Measurements from ENCODE around the gene RCE1.

RCE1 gene

DNA sequence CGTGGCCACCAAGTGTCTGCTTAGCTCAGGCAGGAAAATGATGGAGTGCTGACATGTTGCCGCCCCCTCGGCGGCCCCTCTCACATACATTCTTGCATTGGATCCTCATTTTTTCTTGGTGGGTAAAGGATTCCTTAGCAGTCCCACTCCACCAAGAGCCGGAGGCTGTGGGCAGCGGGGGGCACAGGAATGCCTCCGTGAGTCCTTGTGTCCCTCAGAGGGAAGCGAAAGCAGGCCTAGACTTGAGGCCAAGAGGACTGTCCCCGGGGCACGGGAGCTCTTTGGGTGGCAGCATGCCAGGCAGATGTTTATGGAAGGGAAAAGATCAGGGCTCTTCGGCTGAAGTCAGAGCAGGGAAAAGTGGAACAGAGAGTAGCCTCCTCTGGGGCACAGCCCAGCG, 35.2 kb downstream of the RCE1 start:
- no peak overlapping the region for H3K4me2 ChIP-seq (ENCODE audit: low read length)
- no peaks in the 10 kb centered on the region for H3K36me3 ChIP-seq (ENCODE audit: insufficient read depth, low read length)
- H3K9me3 ChIP-seq (replicated peaks; ENCODE audit: low read length), result no peaks in the 10 kb centered on the region
- H3K9ac ChIP-seq (ENCODE audit: low read depth, low read length), result no peak overlapping the region
- H3K27me3 ChIP-seq (ENCODE audit: control insufficient read depth, insufficient read depth, low read length), result no peaks in the 10 kb centered on the region
- H3K4me3 ChIP-seq (ENCODE audit: low read length), result no peak overlapping the region
- peaks cover 14% of the 10 kb centered on the region for H3K4me1 ChIP-seq (ENCODE audit: control insufficient read depth, insufficient read depth, low read length)

DNA sequence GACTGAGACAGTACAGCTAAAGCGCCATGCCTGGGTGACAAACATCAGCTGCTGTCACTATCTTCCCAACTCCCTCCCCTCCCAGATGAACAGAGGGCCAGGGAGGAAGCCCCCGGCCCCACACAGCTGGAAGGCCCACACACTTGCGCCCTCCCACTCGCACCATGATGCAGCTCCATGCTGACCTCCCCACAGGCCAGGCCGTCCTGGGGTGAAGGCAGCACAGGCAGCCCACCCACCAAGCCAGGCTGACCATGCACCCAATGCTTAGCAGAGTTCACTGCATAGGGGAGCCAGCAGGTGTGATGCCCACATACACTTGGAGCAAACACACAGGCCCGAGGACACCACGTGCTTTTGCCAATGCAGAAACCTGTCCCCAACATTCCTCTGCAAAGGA, 35.8 kb downstream of the RCE1 start:
- Histone ChIP-seq H3K4me3 (ENCODE audit: low read length) (no peak overlapping the region), H3K4me1 (ENCODE audit: control insufficient read depth, insufficient read depth, low read length) (peaks cover 16% of the 10 kb centered on the region), H3K9me3 (replicated peaks; ENCODE audit: low read length) (no peaks in the 10 kb centered on the region), H3K27me3 (ENCODE audit: control insufficient read depth, insufficient read depth, low read length) (no peaks in the 10 kb centered on the region), H3K4me2 (ENCODE audit: low read length) (no peak overlapping the region), H3K9ac (ENCODE audit: low read depth, low read length) (no peak overlapping the region), H3K36me3 (ENCODE audit: insufficient read depth, low read length) (no peaks in the 10 kb centered on the region)

GRCh38 chr11:66879583-66879982, 36.3 kb downstream of the RCE1 start:
- Histone ChIP-seq H3K4me1 (ENCODE audit: control insufficient read depth, insufficient read depth, low read length) (peaks cover 16% of the 10 kb centered on the region), H3K9ac (ENCODE audit: low read depth, low read length) (no peak overlapping the region), H3K4me3 (ENCODE audit: low read length) (no peak overlapping the region), H3K9me3 (replicated peaks; ENCODE audit: low read length) (no peaks in the 10 kb centered on the region), H3K27me3 (ENCODE audit: control insufficient read depth, insufficient read depth, low read length) (no peaks in the 10 kb centered on the region), H3K4me2 (ENCODE audit: low read length) (no peak overlapping the region), H3K36me3 (ENCODE audit: insufficient read depth, low read length) (no peaks in the 10 kb centered on the region)

- H3K9me3 ChIP-seq (replicated peaks; ENCODE audit: low read length), result no peaks in the 10 kb centered on the region
- peaks cover 16% of the 10 kb centered on the region for H3K4me1 ChIP-seq (ENCODE audit: control insufficient read depth, insufficient read depth, low read length)
- no peak overlapping the region for H3K4me2 ChIP-seq (ENCODE audit: low read length)
- no peak overlapping the region for H3K9ac ChIP-seq (ENCODE audit: low read depth, low read length)
- H3K4me3 ChIP-seq (ENCODE audit: low read length), result no peak overlapping the region
- H3K27me3 ChIP-seq (ENCODE audit: control insufficient read depth, insufficient read depth, low read length), result no peaks in the 10 kb centered on the region
- no peaks in the 10 kb centered on the region for H3K36me3 ChIP-seq (ENCODE audit: insufficient read depth, low read length)
Measured at GRCh38 chr11:66879999-66880398, 36.8 kb downstream of the RCE1 start.

DNA sequence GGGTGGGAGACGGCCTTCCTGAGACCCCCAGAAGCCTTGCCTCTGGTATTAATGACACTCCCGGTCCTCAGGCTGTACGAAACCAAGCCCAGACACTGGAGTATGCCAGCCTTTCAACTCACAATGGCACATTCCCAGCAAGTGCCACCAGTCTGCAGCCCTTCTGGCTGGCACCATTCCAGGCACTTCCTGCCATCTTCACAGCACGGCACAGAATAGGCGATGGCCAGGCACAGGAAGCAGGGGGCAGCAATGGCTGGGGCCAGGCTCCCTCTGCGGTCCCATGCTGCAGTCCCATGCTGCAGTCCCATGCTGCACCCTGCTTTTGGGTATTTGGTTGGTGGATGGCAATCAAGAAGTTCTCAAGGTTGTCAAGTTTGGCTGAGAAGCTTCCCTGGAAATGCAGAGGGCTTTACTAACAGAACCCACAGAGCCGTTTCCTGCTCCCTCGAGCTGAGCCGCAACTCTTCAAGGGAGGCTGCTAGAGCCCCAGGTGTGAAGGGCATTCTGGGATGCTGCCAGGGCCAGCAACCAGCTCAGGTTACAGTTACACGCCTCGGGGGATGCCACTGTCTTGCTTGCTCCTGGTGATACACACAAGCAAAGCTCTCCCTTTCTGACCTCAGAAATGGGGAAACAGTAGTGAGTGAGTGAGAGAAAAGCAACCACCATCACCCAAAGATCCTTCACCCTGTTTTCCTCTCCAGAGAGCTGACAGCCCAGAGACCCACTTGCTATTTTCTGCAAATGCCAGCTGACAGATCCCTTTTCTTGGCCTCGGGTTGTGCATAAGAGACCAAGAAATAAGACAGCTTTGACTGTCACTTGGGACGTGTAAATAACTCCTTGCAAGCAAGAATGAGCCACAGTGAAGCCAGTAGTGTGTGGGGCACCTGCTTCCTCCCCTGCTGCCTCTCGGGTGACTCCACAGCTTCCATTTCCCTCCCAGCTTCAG, 37.5 kb downstream of the RCE1 start:
- Histone ChIP-seq H3K4me2 (ENCODE audit: low read length) (no peak overlapping the region), H3K9me3 (replicated peaks; ENCODE audit: low read length) (no peaks in the 10 kb centered on the region), H3K9ac (ENCODE audit: low read depth, low read length) (no peak overlapping the region), H3K36me3 (ENCODE audit: insufficient read depth, low read length) (no peaks in the 10 kb centered on the region), H3K27me3 (ENCODE audit: control insufficient read depth, insufficient read depth, low read length) (no peaks in the 10 kb centered on the region), H3K4me1 (ENCODE audit: control insufficient read depth, insufficient read depth, low read length) (peaks cover 19% of the 10 kb centered on the region), H3K4me3 (ENCODE audit: low read length) (no peak overlapping the region)

GRCh38 chr11:66881451-66881835, 38.2 kb downstream of the RCE1 start:
- Histone ChIP-seq H3K27me3 (ENCODE audit: control insufficient read depth, insufficient read depth, low read length) (no peaks in the 10 kb centered on the region), H3K9ac (ENCODE audit: low read depth, low read length) (no peak overlapping the region), H3K4me1 (ENCODE audit: control insufficient read depth, insufficient read depth, low read length) (peaks cover 26% of the 10 kb centered on the region), H3K9me3 (replicated peaks; ENCODE audit: low read length) (no peaks in the 10 kb centered on the region), H3K36me3 (ENCODE audit: insufficient read depth, low read length) (no peaks in the 10 kb centered on the region), H3K4me3 (ENCODE audit: low read length) (no peak overlapping the region), H3K4me2 (ENCODE audit: low read length) (no peak overlapping the region)

DNA sequence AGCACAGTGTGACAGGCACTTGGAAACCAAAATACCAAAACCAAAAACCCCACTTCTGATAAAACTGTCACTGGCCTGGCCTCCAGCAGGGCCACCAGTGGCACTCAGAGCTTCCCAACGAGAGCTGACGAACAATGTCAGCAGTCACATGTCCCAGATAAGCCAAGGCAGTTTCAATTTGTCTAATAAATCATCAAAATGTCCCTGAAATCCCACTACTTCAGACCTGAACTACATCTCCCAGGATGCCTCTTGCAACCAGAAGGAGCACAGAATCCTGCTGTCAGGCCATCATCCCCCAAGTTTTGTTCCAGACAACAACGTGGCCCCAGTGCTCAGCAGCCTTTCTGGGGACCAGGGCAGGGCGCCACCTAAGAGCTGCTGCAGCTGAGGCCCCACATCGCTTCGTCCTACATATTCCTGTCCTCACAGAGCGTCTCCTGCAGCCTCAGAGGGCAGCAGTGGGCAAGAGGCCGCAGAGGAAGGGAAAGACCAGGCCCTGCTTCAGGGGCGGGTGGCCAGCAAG, 38.7 kb downstream of the RCE1 start:
- H3K9ac ChIP-seq (ENCODE audit: low read depth, low read length), result no peak overlapping the region
- no peaks in the 10 kb centered on the region for H3K36me3 ChIP-seq (ENCODE audit: insufficient read depth, low read length)
- no peaks in the 10 kb centered on the region for H3K27me3 ChIP-seq (ENCODE audit: control insufficient read depth, insufficient read depth, low read length)
- peaks cover 31% of the 10 kb centered on the region for H3K4me1 ChIP-seq (ENCODE audit: control insufficient read depth, insufficient read depth, low read length)
- H3K4me3 ChIP-seq (ENCODE audit: low read length), result no peak overlapping the region
- H3K9me3 ChIP-seq (replicated peaks; ENCODE audit: low read length), result no peaks in the 10 kb centered on the region
- no peak overlapping the region for H3K4me2 ChIP-seq (ENCODE audit: low read length)

DNA sequence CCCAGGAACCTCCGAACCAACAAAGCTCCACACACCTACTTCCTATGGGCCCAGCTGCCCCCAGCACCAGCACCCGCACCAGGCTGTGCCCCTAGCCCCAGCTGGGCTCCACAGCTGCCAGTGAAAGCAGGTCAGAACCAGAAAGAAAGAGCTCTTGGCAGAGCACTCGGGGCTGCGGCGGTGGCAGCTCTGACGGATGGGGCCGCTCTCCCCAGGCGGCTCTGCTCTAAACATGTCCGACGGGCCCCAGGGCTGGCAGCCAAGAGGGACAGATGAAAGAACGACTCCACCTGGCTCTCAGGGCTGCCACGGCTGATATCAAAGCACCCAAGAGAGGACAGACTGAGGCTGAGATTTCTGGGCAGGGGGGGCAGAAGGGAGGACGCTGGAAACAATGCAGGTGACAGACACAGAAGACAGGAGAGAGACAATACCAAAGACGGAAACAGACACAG, 39.3 kb downstream of the RCE1 start:
- Histone ChIP-seq H3K4me1 (ENCODE audit: control insufficient read depth, insufficient read depth, low read length) (peaks cover 37% of the 10 kb centered on the region), H3K4me2 (ENCODE audit: low read length) (peak overlapping the region; percentile 67), H3K9me3 (replicated peaks; ENCODE audit: low read length) (no peaks in the 10 kb centered on the region), H3K27me3 (ENCODE audit: control insufficient read depth, insufficient read depth, low read length) (no peaks in the 10 kb centered on the region), H3K4me3 (ENCODE audit: low read length) (no peak overlapping the region), H3K36me3 (ENCODE audit: insufficient read depth, low read length) (no peaks in the 10 kb centered on the region), H3K9ac (ENCODE audit: low read depth, low read length) (peak overlapping the region; percentile 70)

DNA sequence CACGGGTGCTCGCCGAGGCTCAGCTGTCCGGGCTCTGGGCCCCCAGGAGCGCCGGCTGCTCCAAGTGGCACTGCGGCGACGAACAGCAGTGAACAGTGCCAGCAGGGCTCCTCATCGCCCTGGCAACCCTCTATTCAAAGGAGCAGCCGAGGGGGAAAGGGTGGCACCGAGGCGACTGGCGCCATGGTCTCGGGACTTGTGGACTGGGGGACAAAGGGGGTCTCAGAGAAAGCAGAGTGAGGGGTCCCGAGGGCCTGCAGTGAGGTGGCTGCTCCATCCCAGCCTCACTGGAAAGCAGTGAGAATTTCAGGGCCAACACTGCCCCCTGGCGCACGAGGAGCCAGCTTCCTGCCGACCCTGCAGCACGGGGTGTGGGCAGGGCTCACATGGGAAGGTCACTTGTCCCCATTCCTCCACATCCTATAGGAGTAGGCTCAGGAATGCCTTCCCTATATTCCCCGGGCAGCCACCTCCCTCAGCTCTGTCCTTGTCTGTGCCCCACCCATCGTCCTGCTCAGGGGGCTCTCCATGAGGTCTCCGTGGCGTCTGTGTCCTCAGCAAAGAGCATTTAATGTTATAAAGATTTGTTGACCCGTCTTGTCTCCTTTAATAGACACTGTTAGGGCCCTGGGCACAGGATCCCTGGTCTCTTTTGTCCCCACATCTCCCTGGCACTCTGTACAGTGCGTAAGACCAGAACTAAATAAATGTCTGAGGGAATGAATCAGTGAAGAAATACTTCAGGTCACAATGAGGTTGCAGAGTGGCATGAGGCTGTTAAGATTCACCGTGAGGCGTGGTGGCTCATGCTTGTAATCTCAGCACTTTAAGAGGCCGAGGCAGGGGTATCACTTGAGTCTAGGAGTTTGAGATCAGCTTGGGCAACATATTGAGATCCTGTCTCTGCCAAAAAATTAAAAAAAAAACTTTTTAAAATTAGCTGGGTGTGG, 40.0 kb downstream of the RCE1 start:
- Histone ChIP-seq H3K9me3 (replicated peaks; ENCODE audit: low read length) (no peaks in the 10 kb centered on the region), H3K4me2 (ENCODE audit: low read length) (peak overlapping the region; percentile 67), H3K27me3 (ENCODE audit: control insufficient read depth, insufficient read depth, low read length) (no peaks in the 10 kb centered on the region), H3K9ac (ENCODE audit: low read depth, low read length) (peak overlapping the region; percentile 70), H3K4me1 (ENCODE audit: control insufficient read depth, insufficient read depth, low read length) (peaks cover 40% of the 10 kb centered on the region), H3K4me3 (ENCODE audit: low read length) (no peak overlapping the region), H3K36me3 (ENCODE audit: insufficient read depth, low read length) (no peaks in the 10 kb centered on the region)

DNA sequence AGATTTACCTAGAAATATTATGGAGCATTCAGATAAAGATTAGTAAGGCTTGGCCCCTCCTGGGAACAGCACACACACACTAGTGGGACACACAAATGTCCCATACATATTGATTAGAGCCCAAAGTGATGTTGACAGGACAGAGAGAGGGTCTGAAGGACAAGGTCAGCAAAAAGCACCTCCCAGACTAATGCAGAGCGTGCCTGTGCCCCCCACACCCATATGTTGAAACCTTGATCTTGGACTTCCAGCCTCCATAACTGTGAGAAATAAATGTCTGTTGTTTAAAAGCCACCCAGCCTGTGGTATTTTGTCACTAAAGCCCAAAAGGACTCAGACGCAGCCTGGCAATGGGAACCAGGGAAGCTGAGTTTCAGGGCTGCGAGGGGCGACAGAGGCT, 41.2 kb downstream of the RCE1 start:
- H3K36me3 ChIP-seq (ENCODE audit: insufficient read depth, low read length), result no peaks in the 10 kb centered on the region
- no peaks in the 10 kb centered on the region for H3K9me3 ChIP-seq (replicated peaks; ENCODE audit: low read length)
- no peak overlapping the region for H3K4me3 ChIP-seq (ENCODE audit: low read length)
- no peak overlapping the region for H3K9ac ChIP-seq (ENCODE audit: low read depth, low read length)
- H3K4me1 ChIP-seq (ENCODE audit: control insufficient read depth, insufficient read depth, low read length), result peaks cover 40% of the 10 kb centered on the region
- no peaks in the 10 kb centered on the region for H3K27me3 ChIP-seq (ENCODE audit: control insufficient read depth, insufficient read depth, low read length)
- H3K4me2 ChIP-seq (ENCODE audit: low read length), result no peak overlapping the region

DNA sequence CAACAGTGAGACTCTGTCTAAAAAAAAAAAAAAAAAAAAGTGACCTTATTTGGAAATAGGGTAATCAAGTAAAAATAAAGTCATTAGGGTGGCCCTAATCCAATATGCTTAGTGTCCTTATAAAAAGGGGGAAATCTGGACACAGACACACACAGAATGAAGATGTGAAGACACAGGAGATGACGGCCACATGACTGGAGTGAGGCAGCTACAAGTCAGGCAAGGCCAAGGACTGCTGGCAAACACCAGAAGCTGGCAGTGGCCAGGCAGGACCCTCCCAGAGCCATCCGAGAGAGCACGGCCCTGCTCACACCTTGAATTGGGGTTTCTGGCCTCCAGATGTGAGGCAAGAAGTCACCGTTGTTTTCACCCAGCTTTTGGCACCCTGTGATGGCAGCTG, 42.2 kb downstream of the RCE1 start:
- H3K4me2 ChIP-seq (ENCODE audit: low read length), result no peak overlapping the region
- no peak overlapping the region for H3K4me3 ChIP-seq (ENCODE audit: low read length)
- H3K9me3 ChIP-seq (replicated peaks; ENCODE audit: low read length), result no peaks in the 10 kb centered on the region
- H3K36me3 ChIP-seq (ENCODE audit: insufficient read depth, low read length), result no peaks in the 10 kb centered on the region
- H3K4me1 ChIP-seq (ENCODE audit: control insufficient read depth, insufficient read depth, low read length), result peaks cover 40% of the 10 kb centered on the region
- no peaks in the 10 kb centered on the region for H3K27me3 ChIP-seq (ENCODE audit: control insufficient read depth, insufficient read depth, low read length)
- no peak overlapping the region for H3K9ac ChIP-seq (ENCODE audit: low read depth, low read length)
